GM19035 (cell line): ENCODE results near the gene RAPGEFL1.
"Not testable (repeated sequence)": the region's sequence is repeated elsewhere in the genome, so short reads cannot be mapped to it uniquely, and the experiment has no call there.

Source experiments
- ATAC-seq: cut with Tn5 transposase; IDR thresholded peaks from one replicate; pipeline ENCODE4 v1.9.1; 2021; ENCODE audit not compliant: unreplicated experiment

Gene RAPGEFL1

GRCh38 chr17:40177275-40177874, at the start of gene RAPGEFL1:
Gene RAPGEFL1 (plus strand): TSS chr17:40177470. CDS start chr17:40177862, 392 bp downstream.
- ATAC-seq, result peak; percentile 60

DNA sequence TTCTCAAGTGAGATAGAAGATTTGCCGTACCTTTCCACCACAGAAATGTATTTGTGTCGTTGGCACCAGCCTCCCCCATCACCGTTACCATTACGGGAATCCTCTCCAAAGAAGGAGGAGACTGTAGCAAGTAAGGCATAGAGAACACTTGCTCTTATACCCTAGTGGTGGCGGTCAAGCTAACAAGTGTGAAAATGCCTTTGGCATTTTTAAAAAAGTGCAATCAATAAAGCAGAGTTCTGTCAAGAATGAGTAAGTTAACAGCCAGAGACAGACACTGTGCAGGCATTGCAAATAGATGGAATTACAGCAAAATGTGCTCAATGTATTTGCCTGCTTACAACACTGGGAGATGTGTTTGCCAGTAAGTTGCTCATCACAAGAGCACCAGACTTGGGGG, 47.8 kb upstream of the RAPGEFL1 start:
- no peak for ATAC-seq

GRCh38 chr17:40130352-40131042, 46.8 kb upstream of the RAPGEFL1 start:
- ATAC-seq, result no peak

DNA sequence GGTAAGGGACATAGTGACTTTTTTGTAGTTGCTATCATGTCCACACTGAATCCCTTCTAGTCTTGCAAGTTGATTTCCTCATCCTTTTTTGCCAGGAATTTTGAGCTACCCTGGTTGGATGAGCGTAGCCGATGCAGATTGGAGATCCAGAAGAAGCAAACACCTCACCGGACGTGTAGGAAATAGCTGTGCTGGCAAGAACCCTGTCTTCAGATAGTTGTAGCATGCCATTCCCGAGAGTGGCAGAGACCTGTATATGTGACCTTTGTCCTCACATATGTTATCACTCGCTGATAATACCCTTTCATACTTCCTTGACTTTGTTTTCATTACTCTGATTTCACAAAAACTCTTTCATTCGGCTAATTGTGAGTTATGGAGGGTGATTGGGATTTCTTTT, 43.1 kb upstream of the RAPGEFL1 start:
- ATAC-seq, result no peak

- ATAC-seq, result no peak
Observed at GRCh38 chr17:40135817-40136216, 41.5 kb upstream of the RAPGEFL1 start.

DNA sequence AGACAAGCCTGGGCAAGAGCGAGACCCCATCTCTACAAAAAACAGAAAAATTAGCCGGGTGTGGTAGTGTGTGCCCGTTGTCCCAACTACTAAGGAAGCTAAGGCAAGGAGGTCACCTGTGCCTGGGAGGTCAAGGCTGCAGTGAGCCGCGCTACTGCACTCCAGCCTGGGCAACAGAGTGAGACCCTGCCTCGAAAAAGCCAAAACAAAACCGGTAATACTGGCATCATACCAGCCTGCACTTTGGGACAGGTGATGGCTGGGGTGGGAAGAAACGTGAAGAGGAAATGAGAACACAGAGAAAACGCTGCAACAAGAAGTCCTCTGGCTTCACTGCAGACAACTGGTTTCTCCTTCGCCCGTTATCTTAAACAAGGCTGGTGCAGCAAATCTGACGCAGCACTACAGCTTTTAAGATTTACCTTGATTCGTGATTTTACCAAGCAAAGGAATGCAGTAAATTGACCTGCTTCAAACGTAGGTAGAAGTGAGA, 37.7 kb upstream of the RAPGEFL1 start:
- ATAC-seq, result peak; percentile 13

GRCh38 chr17:40143166-40143565, 34.1 kb upstream of the RAPGEFL1 start:
- ATAC-seq, result not testable (repeated sequence)

DNA sequence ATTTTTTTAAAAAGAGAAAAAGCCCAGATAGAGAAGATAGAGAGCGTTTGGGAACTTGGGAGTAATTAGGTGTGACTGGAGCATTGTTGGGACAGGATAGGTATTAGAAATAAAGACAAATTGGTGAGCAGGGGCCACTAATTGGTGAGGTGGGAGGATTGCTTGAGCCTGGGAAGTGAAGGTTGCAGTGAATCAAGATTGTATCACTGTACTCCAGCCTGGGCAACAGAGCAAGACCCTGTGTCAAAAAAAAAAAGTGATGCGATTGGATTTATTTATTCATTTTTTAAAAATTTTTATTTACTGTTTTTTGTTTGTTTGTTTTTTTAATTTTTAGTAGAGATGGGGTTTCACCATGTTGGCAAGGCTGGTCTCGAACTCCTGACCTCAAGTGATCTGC, 31.8 kb upstream of the RAPGEFL1 start:
- ATAC-seq, result no peak

DNA sequence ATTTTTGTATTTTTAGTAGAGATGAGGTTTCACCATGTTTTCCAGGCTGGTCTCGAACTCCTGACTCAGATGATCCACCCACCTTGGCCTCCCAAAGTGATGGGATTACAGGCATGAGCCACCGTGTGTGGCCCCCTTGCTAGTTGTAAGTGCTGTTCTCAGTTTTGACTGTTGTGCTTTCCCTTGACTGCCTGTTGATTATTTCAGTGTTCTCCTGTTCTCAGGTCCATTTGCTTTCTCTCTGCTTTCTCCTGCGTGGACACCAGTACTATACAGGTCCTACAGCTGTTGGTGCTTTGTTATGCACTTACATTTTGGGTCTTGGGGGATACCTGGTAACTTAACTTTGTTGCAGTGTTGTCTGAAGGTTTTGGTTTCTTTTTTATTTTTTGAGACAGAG, 28.7 kb upstream of the RAPGEFL1 start:
- no peak for ATAC-seq

GRCh38 chr17:40150276-40150675, 27.0 kb upstream of the RAPGEFL1 start:
- ATAC-seq, result no peak

- ATAC-seq, result no peak
Observed at GRCh38 chr17:40151414-40151963, 25.8 kb upstream of the RAPGEFL1 start.

- ATAC-seq, result no peak
Observed at GRCh38 chr17:40153603-40154236, 23.6 kb upstream of the RAPGEFL1 start.

DNA sequence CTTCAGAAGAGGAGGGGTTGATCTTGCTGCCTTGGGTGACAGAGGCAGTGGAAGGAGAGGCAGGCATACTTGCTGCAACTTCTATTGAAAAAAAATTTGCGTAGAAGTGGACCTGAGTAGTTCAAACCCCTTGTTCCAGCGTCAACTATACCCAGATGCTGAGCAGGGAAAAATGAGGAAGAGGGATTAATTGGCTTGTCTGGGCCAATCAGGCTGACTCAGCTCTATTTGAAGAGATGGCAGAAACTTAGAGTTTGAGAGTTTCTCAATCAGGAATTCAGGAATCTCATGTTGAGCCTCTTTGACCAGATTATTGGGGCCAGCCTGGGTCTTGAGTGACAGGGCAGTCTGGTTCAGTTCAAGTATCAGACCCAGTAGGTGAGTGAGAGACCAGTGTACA, 19.3 kb upstream of the RAPGEFL1 start:
- ATAC-seq, result no peak

GRCh38 chr17:40158438-40159013, 18.7 kb upstream of the RAPGEFL1 start:
- no peak for ATAC-seq

DNA sequence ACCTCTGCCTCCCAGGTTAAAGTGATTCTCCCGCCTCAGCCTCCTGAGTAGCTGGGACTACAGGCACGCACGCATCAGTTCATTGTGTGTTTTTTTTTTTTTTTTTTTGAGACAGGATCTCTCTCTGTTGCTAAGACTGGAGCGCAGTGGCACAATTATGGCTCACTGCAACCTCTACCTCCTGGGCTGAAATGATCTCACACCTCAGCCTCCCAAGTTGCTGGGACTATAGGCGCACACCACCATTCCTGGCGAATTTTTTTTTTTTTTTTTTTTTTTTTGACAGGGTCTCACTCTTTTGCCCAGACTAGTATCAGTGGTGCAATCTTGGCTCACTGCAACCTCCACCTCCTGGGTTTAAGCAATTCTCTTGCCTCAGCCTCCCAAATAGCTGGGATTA, 17.8 kb upstream of the RAPGEFL1 start:
- no peak for ATAC-seq

DNA sequence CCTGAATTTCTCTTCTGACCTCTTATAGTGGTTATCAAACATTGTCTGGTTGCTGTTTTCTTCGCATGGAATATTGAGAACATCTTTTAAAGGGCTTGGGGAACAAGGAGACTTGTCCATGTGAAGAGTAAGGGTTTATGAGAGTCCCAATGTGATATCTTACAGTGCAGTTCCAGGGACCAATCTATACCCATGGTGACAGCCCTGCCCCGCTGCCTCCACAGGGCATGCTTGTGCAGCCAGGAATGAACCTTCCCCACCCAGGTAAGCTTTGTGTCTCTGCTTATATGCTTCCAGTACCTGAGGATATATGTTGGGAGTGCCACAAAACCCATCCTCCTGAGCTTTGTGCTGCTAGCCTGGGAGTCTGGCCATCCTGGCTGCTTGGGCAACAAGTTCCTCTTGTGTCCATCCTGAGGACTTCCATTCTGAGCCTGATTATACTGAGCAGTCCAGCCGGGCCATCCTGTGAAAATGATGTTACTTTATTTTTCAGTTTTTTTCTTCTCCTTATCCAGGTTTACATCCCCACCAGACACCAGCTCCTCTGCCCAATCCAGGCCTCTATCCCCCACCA, 9.5 kb upstream of the RAPGEFL1 start:
- ATAC-seq, result no peak

DNA sequence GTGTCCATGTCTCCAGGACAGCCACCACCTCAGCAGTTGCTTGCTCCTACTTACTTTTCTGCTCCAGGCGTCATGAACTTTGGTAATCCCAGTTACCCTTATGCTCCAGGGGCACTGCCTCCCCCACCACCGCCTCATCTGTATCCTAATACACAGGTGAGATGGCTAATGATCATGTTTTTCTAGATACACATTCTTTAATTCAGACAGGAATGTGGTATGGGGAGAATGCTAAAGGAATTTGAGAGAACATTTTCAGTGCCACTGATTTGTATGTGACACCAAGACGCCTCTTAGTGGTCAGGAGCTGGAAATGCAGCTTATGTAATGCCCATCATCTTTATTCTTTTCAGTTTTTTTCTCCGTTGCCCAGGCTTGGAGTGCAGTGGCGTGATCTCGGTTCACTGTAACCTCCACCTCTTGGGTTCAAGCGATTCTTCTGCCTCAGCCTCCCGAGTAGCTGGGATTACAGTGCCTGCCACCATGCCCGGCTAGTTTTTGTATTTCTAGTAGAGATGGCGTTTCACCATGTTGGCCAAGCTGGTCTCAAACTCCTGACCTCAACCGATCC, 8.9 kb upstream of the RAPGEFL1 start:
- no peak for ATAC-seq

GRCh38 chr17:40170325-40170724, 6.9 kb upstream of the RAPGEFL1 start:
- no peak for ATAC-seq

DNA sequence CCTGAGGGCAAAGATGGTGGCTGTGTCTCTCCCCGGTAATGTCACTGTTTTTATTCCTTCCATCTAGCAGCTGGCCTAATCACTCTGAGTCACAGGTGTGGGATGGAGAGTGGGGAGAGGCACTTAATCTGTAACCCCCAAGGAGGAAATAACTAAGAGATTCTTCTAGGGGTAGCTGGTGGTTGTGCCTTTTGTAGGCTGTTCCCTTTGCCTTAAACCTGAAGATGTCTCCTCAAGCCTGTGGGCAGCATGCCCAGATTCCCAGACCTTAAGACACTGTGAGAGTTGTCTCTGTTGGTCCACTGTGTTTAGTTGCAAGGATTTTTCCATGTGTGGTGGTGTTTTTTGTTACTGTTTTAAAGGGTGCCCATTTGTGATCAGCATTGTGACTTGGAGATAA, 5.5 kb upstream of the RAPGEFL1 start:
- ATAC-seq, result no peak

GRCh38 chr17:40173091-40173777, 4.0 kb upstream of the RAPGEFL1 start:
- ATAC-seq, result no peak
